Urinary bladder (tissue), 4 donors: ENCODE data around the gene PLAAT4. TPM values are rescaled to one million over a fixed set of nuclear protein-coding genes. Genes with fewer than 3 reads are reported as not detected.
A peak's percentile ranks its signal among the peaks of the same experiment; 100 is the strongest.
"Not testable (repeated sequence)": the region's sequence is repeated elsewhere in the genome, so short reads cannot be mapped to it uniquely, and the experiment has no call there.

Experiments
- DNase-seq: peaks from one replicate; pipeline ENCODE4 v3.0.0-alpha.2; 2015; ENCODE audit errors: extremely low spot score
- H3K27ac ChIP-seq: one replicate; pipeline ENCODE4 v1.5.1; 2013; ENCODE audit warnings: low read depth, mild to moderate bottlenecking, moderate library complexity
- H3K36me3 ChIP-seq: one replicate; pipeline ENCODE4 v1.6.1; 2013; ENCODE audit warnings: mild to moderate bottlenecking, moderate library complexity; ENCODE audit not compliant: insufficient read depth
- H3K4me1 ChIP-seq: one replicate; pipeline ENCODE4 v1.6.1; 2013; ENCODE audit warnings: mild to moderate bottlenecking, moderate library complexity; ENCODE audit not compliant: insufficient read depth
- H3K4me3 ChIP-seq: one replicate; pipeline ENCODE4 v1.5.1; 2013; ENCODE audit warnings: low read depth, low read length
- WGBS: extraction: QIAGEN DNeasy Blood & Tissue Kit; methylation state at CpG from one replicate; pipeline ENCODE4 v1.1.7; 2013; 5-methylcytosine and 5-hydroxymethylcytosine counted together
- polyA plus RNA-seq: library from polyadenylated mRNA; stranded (reverse); fragments of 200-250 nt; gene quantifications from one replicate; pipeline ENCODE4 v1.2.3, GENCODE V29; 2013
- total RNA-seq: library from RNA; depleted of rRNA; stranded (reverse); fragments of >200 nt; gene quantifications from one replicate; pipeline ENCODE4 v1.2.3, GENCODE V29; 2014
- donor health status: healthy with polysubstance abuse.
- donor health status: healthy.

Gene PLAAT4
- total and polyA plus RNA-seq, 2 donors: 9.4 to 37.4 TPM

DNA sequence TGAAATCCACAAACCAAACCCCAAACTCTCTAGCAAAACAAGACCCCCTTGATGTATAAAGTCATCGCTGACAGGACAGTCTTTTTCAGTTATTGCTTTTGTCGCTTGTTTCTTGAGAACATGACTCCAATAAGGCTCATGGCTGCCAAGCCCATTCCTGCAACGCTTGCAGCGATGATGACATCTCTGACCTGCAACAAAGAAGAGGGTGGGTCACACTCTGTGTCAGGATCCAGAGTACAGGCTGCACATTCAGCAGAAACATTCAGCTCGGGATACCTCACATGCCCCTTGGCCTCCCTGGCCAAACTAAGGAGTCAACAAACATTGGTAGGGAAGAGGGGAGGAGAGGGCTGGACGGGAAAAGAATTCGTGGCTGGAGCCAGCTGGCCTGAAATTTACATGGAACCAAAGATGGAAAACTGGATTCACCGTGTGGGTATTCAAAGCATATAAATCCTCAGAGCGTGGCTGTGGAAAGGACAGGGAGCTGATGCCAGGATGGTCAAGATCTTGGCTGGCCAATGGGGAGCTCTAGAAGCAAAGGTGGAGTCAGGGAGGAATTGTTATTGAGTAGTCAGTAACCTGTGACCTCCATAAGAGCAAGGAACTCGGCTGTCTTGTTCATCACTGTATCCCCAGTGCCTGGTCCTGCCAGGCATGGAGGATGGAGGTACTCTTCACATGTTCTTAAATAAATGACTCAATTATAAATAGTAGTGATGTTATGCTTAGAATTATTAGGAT lies 38.4 kb downstream of the PLAAT4 start:
- Histone ChIP-seq H3K27ac (peak overlapping the region; percentile 14), H3K4me1 (peaks cover 2% of the 10 kb centered on the region), H3K36me3 (no peaks in the 10 kb centered on the region), H3K4me3 (peak overlapping the region; percentile 12)
- peak; percentile 14 for DNase-seq
- WGBS: 26% methylated on average over 10 of the region's 10 CpGs

DNA sequence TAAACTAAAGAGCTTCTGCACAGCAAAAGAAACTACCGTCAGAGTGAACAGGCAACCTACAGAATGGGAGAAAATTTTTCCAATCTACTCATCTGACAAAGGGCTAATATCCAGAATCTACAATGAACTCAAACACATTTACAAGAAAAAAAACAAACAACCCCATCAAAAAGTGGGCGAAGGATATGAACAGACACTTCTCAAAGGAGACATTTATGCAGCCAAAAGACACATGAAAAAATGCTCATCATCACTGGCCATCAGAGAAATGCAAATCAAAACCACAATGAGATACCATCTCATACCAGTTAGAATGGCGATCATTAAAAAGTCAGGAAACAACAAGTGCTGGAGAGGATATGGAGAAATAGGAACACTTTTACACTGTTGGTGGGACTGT lies 42.3 kb downstream of the PLAAT4 start:
- not testable (repeated sequence) for H3K27ac ChIP-seq, H3K36me3 ChIP-seq, DNase-seq, H3K4me1 ChIP-seq, H3K4me3 ChIP-seq
- 85% methylated on average over 2 of the region's 3 CpGs for WGBS

DNA sequence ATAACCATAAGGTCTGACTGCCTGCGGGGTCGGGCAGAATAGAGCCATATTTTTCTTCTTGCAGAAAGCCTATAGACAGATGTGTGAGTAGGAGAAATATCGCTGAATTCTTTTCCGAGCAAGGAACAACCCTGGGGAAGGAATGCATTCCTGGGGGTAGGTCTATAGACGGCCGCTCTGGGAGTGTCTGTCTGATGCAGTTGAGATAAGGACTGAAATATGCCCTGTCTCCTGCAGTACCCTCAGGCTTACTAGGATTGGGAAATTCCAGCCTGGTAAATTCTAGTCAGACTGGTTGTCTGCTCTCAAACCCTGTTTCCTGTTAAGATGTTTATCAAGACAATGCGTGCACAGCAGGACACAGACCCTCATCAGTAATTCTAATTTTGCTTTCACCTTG lies 44.6 kb downstream of the PLAAT4 start:
- H3K4me1 ChIP-seq, DNase-seq, H3K27ac ChIP-seq, H3K4me3 ChIP-seq, H3K36me3 ChIP-seq: not testable (repeated sequence)
- WGBS: 68% methylated on average over 7 of the region's 7 CpGs

GRCh38 chr11:63583357-63583677 lies 46.7 kb downstream of the PLAAT4 start:
- H3K27ac ChIP-seq: no peak overlapping the region
- no peak overlapping the region for H3K4me3 ChIP-seq
- DNase-seq: no peak
- no peaks in the 10 kb centered on the region for H3K4me1 ChIP-seq
- no peaks in the 10 kb centered on the region for H3K36me3 ChIP-seq

- Histone ChIP-seq H3K4me3 (no peak overlapping the region), H3K36me3 (no peaks in the 10 kb centered on the region), H3K4me1 (no peaks in the 10 kb centered on the region), H3K27ac (no peak overlapping the region)
- whole genome bisulfite sequencing: 91% methylated on average over 6 of the region's 6 CpGs
- no peak for DNase-seq
These were observed 50.0 kb downstream of the PLAAT4 start for GRCh38 chr11:63586451-63587166.

DNA sequence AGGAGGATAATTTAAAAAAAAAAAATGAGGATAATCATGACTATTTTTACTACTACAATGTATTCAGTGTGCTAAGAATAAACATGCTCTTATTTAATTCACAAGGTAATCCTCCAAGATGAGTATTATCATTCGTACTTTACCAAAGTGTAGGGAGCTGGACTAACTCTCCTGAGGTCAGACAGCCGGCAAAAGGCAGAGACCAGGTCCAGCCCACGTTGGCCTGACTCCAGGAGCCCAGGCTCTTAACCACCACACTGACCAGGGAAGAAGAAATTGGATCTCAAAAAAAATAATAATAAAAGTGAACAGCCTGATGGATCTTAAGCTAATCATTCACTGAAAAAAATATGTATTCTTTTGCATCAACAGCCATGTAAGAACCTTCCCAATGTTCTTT lies 52.4 kb downstream of the PLAAT4 start:
- H3K27ac ChIP-seq: no peak overlapping the region
- no peaks in the 10 kb centered on the region for H3K36me3 ChIP-seq
- no peak overlapping the region for H3K4me3 ChIP-seq
- 53% methylated on average over 3 of the region's 3 CpGs for WGBS
- H3K4me1 ChIP-seq: no peaks in the 10 kb centered on the region
- DNase-seq: no peak

GRCh38 chr11:63590024-63590788 lies 53.6 kb downstream of the PLAAT4 start:
- no peak overlapping the region for H3K27ac ChIP-seq

GRCh38 chr11:63592975-63593395 lies 56.4 kb downstream of the PLAAT4 start:
- H3K36me3 ChIP-seq: no peaks in the 10 kb centered on the region
- H3K27ac ChIP-seq: no peak overlapping the region
- no peaks in the 10 kb centered on the region for H3K4me1 ChIP-seq
- DNase-seq: no peak
- 74% methylated on average over 4 of the region's 4 CpGs for WGBS
- no peak overlapping the region for H3K4me3 ChIP-seq

More at GRCh38 chr11:63590024-63590788, 53.6 kb downstream of the PLAAT4 start:
- Histone ChIP-seq H3K4me1 (no peaks in the 10 kb centered on the region), H3K36me3 (no peaks in the 10 kb centered on the region), H3K4me3 (no peak overlapping the region)
- DNase-seq: no peak
- 91% methylated on average over 18 of the region's 18 CpGs for WGBS

DNA sequence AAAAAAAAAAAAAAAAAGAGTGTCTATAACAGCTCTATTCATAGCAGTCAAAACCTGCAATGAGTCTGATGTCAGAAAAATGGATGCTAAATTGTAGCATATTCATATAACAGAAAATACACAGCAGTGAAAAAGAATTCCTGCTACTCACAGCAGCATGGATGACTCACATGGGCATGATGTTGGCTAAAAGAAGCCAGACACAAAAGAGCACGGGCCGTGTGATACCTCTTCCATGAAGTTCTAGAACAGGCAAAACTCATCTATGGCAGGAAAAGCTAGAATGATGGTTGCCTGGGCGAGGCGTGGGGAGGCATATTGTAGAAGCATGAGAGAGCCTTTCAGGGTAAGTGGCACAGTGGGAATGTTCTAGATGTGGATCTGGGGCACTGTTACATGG lies 58.7 kb downstream of the PLAAT4 start:
- 86% methylated on average over 4 of the region's 4 CpGs for WGBS
- no peak for DNase-seq
- H3K36me3 ChIP-seq: no peaks in the 10 kb centered on the region
- no peak overlapping the region for H3K4me3 ChIP-seq
- H3K4me1 ChIP-seq: no peaks in the 10 kb centered on the region
- no peak overlapping the region for H3K27ac ChIP-seq

Other genes with a start within 250 kb of the PLAAT4 start
- gene SLC22A9, start 167.0 kb upstream of the PLAAT4 start, total RNA-seq: not detected
- gene SLC22A9, start 167.0 kb upstream of the PLAAT4 start, polyA plus RNA-seq: not detected
- gene PLAAT5, start 45.6 kb upstream of the PLAAT4 start, total RNA-seq: 1.9 TPM
- 4.3 TPM for gene PLAAT5, start 45.6 kb upstream of the PLAAT4 start, polyA plus RNA-seq
- 0.48 TPM for gene LGALS12, start 30.7 kb upstream of the PLAAT4 start, total RNA-seq
- 4.2 TPM for gene LGALS12, start 30.7 kb upstream of the PLAAT4 start, polyA plus RNA-seq
- not detected for gene PLAAT2, start 26.6 kb downstream of the PLAAT4 start, total RNA-seq
- not detected for gene PLAAT2, start 26.6 kb downstream of the PLAAT4 start, polyA plus RNA-seq
- gene PLAAT3, start 77.6 kb downstream of the PLAAT4 start, total RNA-seq: 5.3 TPM
- gene PLAAT3, start 77.6 kb downstream of the PLAAT4 start, polyA plus RNA-seq: 61.2 TPM
- 145 TPM for gene ATL3, start 134.6 kb downstream of the PLAAT4 start, total RNA-seq
- gene ATL3, start 134.6 kb downstream of the PLAAT4 start, polyA plus RNA-seq: 34.7 TPM
- gene RTN3, start 144.7 kb downstream of the PLAAT4 start, total RNA-seq: 79.8 TPM
- 92.8 TPM for gene RTN3, start 144.7 kb downstream of the PLAAT4 start, polyA plus RNA-seq
- 13.5 TPM for gene ZFTA, start 232.0 kb downstream of the PLAAT4 start, total RNA-seq
- 26.8 TPM for gene ZFTA, start 232.0 kb downstream of the PLAAT4 start, polyA plus RNA-seq